HFF-Myc (cell line): ENCODE data around the gene DGKI.

Experiments
- DNase-seq: peaks from one replicate; pipeline ENCODE4 v3.0.0-alpha.2; 2011; ENCODE audit warnings: low read depth; ENCODE audit errors: extremely low read depth
- H3K4me3 ChIP-seq: replicated peaks from 2 replicates; pipeline ENCODE4 v1.5.1; 2011; ENCODE audit warnings: low read depth, mild to moderate bottlenecking, control low read depth, low read length
- CTCF ChIP-seq: IDR thresholded peaks from 2 replicates; pipeline ENCODE4 v1.5.1; 2012; ENCODE audit warnings: mild to moderate bottlenecking, low read depth, low read length, control low read depth; ENCODE audit errors: missing control alignments

The DGKI gene

GRCh38 chr7:137475966-137476365, 370.8 kb downstream of the DGKI start:
- H3K4me3 ChIP-seq, result no peak overlapping the region
- TF ChIP-seq CTCF, result no peak
- no peak for DNase-seq

DNA sequence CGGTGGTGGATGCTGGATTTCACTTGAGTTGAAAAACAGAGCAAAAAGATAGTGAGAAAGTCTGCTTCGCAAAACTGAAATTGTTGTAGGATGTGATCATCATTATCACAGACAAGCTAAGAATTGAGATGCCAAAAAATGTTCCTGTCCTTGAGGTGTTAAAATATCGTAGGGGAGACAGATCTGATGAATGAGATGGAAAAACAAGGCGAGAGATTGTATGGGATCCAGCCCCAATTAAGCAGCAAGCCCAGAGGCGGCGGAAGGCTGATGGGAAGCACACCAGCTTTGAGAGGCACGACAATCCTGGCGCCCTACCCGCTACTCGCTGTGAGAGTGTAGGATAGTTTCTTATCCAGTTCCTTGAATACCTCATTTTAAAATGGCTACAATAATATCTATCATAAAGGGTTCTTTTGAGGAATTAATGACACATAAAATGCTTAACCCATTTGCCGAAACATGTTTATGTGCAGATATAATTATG, 372.2 kb downstream of the DGKI start:
- no peak overlapping the region for H3K4me3 ChIP-seq
- DNase-seq, result no peak
- no peak for TF ChIP-seq CTCF

DNA sequence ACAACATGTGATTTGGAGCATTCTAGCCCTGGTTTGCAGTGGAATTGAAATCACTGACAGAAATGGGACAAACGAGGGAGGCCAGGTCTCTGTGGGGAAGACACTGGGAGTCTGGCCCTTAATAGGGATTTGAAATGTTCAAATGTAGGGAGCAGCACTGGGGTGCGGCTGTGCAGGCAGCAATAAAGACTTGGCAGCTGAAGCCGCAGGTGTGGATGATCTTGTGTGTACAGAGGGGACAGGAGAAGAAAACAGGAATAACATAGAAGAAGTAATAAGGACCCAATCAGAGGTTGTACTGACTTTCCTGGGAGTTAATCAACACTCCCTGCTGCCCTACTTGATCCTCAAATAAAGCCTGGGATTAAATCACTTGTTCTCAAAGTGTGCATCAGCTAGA, 375.6 kb downstream of the DGKI start:
- no peak for DNase-seq
- no peak for TF ChIP-seq CTCF
- no peak overlapping the region for H3K4me3 ChIP-seq

DNA sequence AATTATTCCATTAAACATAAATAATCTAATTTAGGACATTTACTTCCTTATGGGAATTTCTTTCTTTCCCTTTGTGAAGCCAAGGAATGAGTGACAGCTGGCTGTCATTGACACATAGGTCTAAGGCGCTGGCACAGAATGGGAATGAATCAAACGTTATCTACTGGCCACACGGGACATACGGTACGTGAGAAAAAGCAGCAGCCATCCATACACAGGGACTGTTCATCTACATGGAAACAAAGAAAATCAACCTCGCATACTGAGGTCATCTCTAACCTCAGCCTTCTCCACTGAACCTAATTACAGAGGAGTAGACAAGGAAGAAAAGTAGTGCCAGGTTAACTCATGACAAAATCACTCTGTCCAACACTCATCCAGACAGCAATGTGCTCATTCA, 376.9 kb downstream of the DGKI start:
- DNase-seq, result no peak
- no peak overlapping the region for H3K4me3 ChIP-seq
- TF ChIP-seq CTCF, result no peak

DNA sequence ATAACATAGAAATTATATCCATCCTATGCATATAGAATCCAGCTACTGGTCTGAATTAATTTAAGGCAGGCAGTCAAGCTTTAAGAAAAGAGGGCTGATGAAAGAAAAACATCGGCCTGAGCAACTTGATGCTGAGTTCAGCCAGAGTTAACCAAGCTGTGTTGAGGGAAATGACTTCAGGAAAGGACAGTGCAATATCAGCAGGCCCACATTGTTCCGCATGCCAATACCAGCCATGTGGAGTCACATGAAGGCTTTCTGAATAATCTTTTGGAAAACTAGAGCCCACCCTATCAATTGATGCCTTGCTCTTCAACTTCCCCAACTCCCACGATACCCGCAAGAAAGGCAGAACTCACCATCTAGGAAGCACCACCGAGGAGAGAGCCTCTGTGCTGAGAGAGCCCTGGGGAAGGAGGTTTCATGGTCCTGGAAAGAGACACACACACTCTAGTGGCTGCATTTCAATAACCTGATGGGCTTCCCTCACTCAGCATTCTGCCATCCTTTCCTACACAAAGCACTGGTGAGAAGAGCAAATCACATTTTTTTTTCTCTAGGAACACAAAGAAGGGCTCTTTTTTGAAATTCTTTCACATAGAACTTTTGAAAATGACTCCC, 377.5 kb downstream of the DGKI start:
- no peak for DNase-seq
- TF ChIP-seq CTCF, result no peak
- H3K4me3 ChIP-seq, result no peak overlapping the region

DNA sequence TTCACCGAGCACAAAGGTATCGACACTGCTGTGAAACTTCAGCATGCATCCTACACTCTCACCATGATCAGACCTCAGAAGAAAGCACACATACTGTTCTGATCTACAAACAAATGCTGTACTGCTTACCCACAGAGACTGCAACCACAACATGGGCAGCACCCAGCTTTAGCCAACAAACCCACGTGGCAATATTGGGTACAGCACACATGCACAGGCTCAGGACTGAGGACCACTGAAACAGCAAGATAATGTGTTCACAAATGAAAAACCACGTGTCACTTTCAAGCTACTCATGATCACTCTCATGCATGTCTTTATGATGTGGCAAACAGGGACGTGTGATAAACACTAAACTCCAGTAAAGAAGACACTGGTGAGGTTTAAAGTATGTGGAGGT, 383.9 kb downstream of the DGKI start:
- TF ChIP-seq CTCF, result no peak
- no peak for DNase-seq
- H3K4me3 ChIP-seq, result no peak overlapping the region
